Pancreas (tissue), 10 donors: ENCODE data around the gene UBASH3A. TPM values are rescaled to one million over a fixed set of nuclear protein-coding genes. Genes with fewer than 3 reads are reported as not detected.
A peak's percentile ranks its signal among the peaks of the same experiment; 100 is the strongest.

Source experiments
- ATAC-seq, 4 donors: fragments of 200-7000 bp; cut with Tn5 transposase; one replicate each; pipeline versions ENCODE4 v1.8.0 to v1.9.1; 2020; ENCODE audit warnings: mild to moderate bottlenecking in 4 of 4, moderate library complexity in 4 of 4
- DNase-seq, 6 donors: peaks; one replicate each; pipeline ENCODE4 v3.0.0-alpha.2; 2020
- FAIRE-seq: peaks from 2 replicates; lab custom pipeline; 2012; peaks lifted over from hg19 to GRCh38; lab: Jason Lieb, UNC
- H3K27ac ChIP-seq, 4 donors: fragments of 200-600 bp; sonication (generic); 1 replicate in 3 of 4; 2 replicates in 1 of 4; pipeline versions ENCODE4 v1.5.0 to v1.8.0; 2020
- H3K27me3 ChIP-seq, 4 donors: fragments of 200-600 bp; one replicate each; pipeline ENCODE4 v1.8.0; 2021
- H3K36me3 ChIP-seq, 3 donors: fragments of 200-600 bp; sonication (generic) in 1 of 3; one replicate each; pipeline versions ENCODE4 v1.5.0 to v1.8.0; 2020 to 2021
- H3K4me1 ChIP-seq, 3 donors: fragments of 200-600 bp; one replicate each; pipeline ENCODE4 v1.8.0; 2021
- H3K4me3 ChIP-seq, 4 donors: fragments of 200-600 bp; sonication (generic) in 2 of 4; one replicate each; pipeline versions ENCODE4 v1.5.0 to v1.8.0; 2020 to 2021
- H3K9me3 ChIP-seq, 4 donors: fragments of 200-600 bp; one replicate each; pipeline ENCODE4 v1.8.0; 2021
- WGBS, 2 donors: extraction: QIAGEN DNeasy Blood & Tissue Kit; methylation state at CpG; one replicate each; pipeline ENCODE4 v1.1.7; 2013; 5-methylcytosine and 5-hydroxymethylcytosine counted together
- intact Hi-C, 3 donors: fragments of 100-400 bp; cut with DNase I; formaldehyde crosslinking; loops; one replicate each; pipeline versions ENCODE4 v1.11.1 to v1.14.2; 2022
- polyA plus RNA-seq, 2 donors: library from polyadenylated mRNA; stranded (reverse); fragments of 200-250 nt; gene quantifications; one replicate each; pipeline ENCODE4 v1.2.3, GENCODE V29; 2013
- total RNA-seq, 6 donors: library from RNA; stranded (reverse); fragmentation: NEBNext Ultra II Directional in 4 of 6; extraction: Animal tissue kit (Norgen Biotek cat#: 25700) in 4 of 6; gene quantifications; one replicate each; pipeline versions ENCODE4 v1.2.1 to v1.2.4, GENCODE V29; 2021 to 2023
- TF ChIP-seq, protein P1 (sequence below), 4 donors: fragments of 200-600 bp; sonication (generic) in 3 of 4; IDR thresholded peaks; one replicate each; pipeline versions ENCODE4 v1.5.0 to v1.8.0; 2021; ENCODE audit warnings: antibody characterized with exemption in 4 of 4
- donor health status: healthy with polysubstance abuse.
- donor health status: DM: no; HTN: no; CAD: no; lungs with moderate emphysema.
- donor health status: DM: no; HTN: no; CAD: no.
- donor health status: control.
- donor health status: control.
- donor health status: Bipolar disorder and iron deficiency.
- donor health status: DM: yes; HTN: yes; CAD: no.
- donor health status: DM: no; HTN: no; CAD: no.
- donor health status: DM: no; HTN: no; CAD: no.
- donor health status: DM: yes; HTN: yes; CAD: no.

UBASH3A gene
- total and polyA plus RNA-seq, 8 donors = 0.15 to 0.40 (median 0.32) TPM; not detected in 1

DNA sequence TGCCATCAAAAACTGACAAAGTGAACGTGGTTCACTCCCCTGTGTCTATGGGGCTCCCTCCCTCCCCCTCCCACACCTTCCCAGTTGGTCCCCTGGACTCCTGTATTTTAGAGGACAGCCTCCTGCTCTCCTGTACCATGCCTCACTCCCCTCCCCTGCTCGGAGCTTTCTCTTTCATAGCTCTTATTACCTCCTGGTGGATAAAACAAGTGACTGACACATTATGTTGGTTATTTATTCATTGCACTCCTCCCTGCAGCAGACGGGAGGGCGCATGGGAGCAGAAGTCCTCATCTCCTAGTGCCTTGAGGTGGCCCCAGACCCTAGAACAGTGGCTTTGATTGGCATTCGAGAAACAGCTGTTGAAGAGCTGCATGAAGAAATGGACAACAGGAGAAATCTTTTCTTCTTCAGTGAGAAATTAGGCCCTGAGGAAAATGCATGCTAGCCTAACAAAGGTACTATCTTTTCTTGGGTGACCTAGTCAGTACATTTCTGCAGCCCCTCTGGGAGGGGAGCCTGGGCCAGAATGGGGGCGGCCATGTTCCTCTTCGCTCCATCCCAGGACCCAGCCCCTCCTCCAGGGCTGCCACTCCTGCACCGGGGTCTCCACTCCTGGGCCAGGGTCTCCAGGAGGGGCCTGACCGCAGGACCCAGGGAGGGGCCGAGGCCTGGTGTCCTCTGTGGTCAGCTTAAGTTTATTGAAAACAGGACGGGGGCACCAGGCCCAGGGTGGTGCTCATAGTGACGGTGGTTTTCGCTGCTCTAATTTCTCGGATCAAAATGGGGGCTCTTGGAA lies 36.1 kb upstream of the UBASH3A start:
- ATAC-seq (no peak), FAIRE-seq (no peak), DNase-seq (no peak)
- Histone ChIP-seq H3K4me3 (no peak overlapping the region), H3K27me3 (no peaks in the 10 kb centered on the region), H3K27ac (no peak overlapping the region), H3K36me3 (no peaks in the 10 kb centered on the region), H3K9me3 (no peaks in the 10 kb centered on the region), H3K4me1 (no peaks in the 10 kb centered on the region)
- TF ChIP-seq, protein P1, sequence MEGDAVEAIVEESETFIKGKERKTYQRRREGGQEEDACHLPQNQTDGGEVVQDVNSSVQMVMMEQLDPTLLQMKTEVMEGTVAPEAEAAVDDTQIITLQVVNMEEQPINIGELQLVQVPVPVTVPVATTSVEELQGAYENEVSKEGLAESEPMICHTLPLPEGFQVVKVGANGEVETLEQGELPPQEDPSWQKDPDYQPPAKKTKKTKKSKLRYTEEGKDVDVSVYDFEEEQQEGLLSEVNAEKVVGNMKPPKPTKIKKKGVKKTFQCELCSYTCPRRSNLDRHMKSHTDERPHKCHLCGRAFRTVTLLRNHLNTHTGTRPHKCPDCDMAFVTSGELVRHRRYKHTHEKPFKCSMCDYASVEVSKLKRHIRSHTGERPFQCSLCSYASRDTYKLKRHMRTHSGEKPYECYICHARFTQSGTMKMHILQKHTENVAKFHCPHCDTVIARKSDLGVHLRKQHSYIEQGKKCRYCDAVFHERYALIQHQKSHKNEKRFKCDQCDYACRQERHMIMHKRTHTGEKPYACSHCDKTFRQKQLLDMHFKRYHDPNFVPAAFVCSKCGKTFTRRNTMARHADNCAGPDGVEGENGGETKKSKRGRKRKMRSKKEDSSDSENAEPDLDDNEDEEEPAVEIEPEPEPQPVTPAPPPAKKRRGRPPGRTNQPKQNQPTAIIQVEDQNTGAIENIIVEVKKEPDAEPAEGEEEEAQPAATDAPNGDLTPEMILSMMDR (IDR thresholded peaks at IDR 0.05) = no peak
- intact Hi-C loops = no loop called here
- 84 to 92% methylated on average over 14 of the region's 14 CpGs for WGBS, 2 donors

DNA sequence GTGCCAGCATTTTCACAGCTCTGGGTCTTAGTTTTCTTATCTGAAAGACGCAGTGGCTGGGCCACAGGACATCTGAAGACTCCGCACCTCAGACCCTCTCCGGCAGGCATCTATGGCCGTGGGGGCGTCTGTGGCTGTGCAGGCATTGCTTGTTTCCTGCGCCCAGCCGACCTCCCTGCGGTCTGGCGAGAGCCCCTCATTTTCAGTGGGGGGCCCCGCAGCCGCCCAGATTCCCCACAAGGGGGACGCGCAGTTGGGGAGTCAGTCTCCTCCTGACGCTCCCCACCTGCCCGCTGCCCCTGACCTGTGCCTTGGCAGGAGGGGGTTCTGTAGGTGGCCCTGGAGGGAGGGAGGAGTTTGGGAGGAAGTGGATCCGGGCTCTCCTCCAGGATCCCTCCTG lies 33.9 kb upstream of the UBASH3A start:
- TF ChIP-seq, protein P1 (IDR thresholded peaks at IDR 0.05) = no peak
- no peaks in the 10 kb centered on the region for H3K36me3 ChIP-seq
- WGBS, 2 donors = 73 to 86% methylated on average over 16 of the region's 16 CpGs
- no peak overlapping the region for H3K27ac ChIP-seq
- no peaks in the 10 kb centered on the region for H3K4me1 ChIP-seq
- intact Hi-C loops = no loop called here
- no peak for DNase-seq
- no peak for FAIRE-seq
- no peak overlapping the region for H3K4me3 ChIP-seq
- ATAC-seq = no peak
- no peaks in the 10 kb centered on the region for H3K27me3 ChIP-seq
- H3K9me3 ChIP-seq = no peaks in the 10 kb centered on the region

DNA sequence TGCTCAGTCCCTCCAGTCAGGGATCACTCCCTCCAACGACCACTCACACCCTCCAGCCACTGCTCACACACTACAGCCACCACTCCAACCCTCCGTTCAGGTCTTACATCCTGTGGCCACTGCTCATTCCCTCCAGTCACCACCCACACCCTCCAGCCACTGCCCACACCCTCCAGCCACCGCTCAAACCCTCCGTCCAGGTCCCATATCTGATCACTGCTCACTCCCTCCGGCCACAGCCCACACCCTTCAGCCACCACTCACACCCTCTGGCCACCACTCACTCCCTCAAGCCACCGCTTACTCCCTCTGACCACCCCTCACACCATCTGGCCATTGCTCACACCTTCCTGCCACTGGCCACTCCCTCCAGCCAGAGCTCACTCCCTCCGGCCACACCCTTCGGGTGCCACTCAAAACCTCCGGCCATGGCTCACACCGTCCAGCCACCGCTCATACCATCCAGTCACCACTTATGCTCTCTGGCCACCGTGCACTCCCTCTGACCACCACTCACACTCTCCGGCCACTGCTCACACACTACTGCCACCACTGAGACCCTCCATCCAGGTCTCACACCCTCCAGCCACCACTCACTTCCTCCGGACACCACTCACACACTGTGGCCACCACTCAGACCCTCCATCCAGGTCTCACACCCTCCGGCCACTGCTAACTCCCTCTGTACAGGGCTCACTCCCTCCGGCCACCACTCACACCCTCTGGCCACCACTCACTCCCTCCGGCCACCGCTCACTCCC lies 32.6 kb upstream of the UBASH3A start:
- no peaks in the 10 kb centered on the region for H3K4me1 ChIP-seq
- intact Hi-C loops = no loop called here

DNA sequence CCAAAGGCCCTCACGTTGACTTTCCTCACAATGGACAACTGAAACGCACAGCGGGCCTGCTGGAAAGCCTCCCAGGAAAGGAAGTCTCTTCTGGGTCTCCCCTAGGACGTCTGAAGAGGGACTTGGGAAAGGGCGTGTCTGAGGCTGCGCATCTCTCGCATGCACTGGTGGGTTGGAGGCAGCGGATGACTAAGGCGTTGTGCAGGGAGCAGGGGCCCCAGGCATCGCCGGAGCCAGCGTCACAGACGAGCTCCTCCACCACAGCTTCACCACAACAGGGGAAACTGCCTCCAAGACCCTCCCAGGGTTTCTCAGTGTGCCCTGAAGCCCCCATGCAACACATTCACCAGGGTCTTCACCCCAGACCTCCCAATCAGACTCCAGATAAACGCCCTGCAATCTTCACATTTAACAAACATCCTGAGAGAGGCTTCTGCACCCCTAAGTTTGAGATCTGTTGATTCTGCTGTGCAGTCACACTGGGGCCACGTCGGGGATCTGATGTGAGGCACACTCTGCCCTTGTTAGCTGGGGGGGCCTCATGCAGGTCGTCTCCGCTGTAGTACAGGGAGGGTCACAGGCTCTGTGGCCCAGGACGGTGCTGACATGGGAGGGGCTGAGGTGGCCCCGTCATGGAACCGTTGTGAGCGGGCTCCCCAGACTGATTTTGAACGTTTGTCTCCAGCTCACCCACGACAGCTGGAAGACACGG lies 30.4 kb upstream of the UBASH3A start:
- TF ChIP-seq, protein P1 (IDR thresholded peaks at IDR 0.05) = no peak
- H3K4me3 ChIP-seq = no peak overlapping the region

More for the DNA sequence above, 32.6 kb upstream of the UBASH3A start:
- no peak for DNase-seq
- Histone ChIP-seq H3K36me3 (no peaks in the 10 kb centered on the region), H3K9me3 (no peaks in the 10 kb centered on the region), H3K27me3 (no peaks in the 10 kb centered on the region), H3K4me3 (no peak overlapping the region), H3K27ac (no peak overlapping the region)
- WGBS, 2 donors = 72 to 81% methylated on average over 18 of the region's 18 CpGs
- FAIRE-seq = no peak
- TF ChIP-seq, protein P1 (IDR thresholded peaks at IDR 0.05) = no peak
- ATAC-seq = no peak

More for the DNA sequence above, 30.4 kb upstream of the UBASH3A start:
- ATAC-seq = no peak
- no peaks in the 10 kb centered on the region for H3K36me3 ChIP-seq
- WGBS, 2 donors = 81 to 88% methylated on average over 25 of the region's 25 CpGs
- no peak overlapping the region for H3K27ac ChIP-seq
- H3K9me3 ChIP-seq = no peaks in the 10 kb centered on the region
- H3K4me1 ChIP-seq = no peaks in the 10 kb centered on the region
- intact Hi-C loops = no loop called here
- FAIRE-seq = no peak
- H3K27me3 ChIP-seq = no peaks in the 10 kb centered on the region
- DNase-seq = peak in 1 of 6 donors; percentile 42
